Vagina (tissue), 2 donors: ENCODE measurements around the gene F2R.
"Not testable (repeated sequence)": the region's sequence is repeated elsewhere in the genome, so short reads cannot be mapped to it uniquely, and the experiment has no call there.

Experiments used
- CTCF ChIP-seq, 3 experiments: fragments of 450-650 bp in 2 of 3; fragments of 200-600 bp in 1 of 3; sonication (generic) in 1 of 3; IDR thresholded peaks; one replicate each; pipeline ENCODE4 v1.5.1; 2017 to 2019; ENCODE audit warnings: antibody characterized with exemption in 3 of 3, mild to moderate bottlenecking in 2 of 3, moderate library complexity in 2 of 3
- POLR2A ChIP-seq, 2 donors: fragments of 450-650 bp; IDR thresholded peaks; one replicate each; pipeline ENCODE4 v1.6.1; 2017; ENCODE audit warnings: antibody characterized with exemption in 2 of 2, mild to moderate bottlenecking in 2 of 2, moderate library complexity in 2 of 2
- POLR2AphosphoS5 ChIP-seq, 2 donors: sonication (generic); formaldehyde crosslinking; IDR thresholded peaks; one replicate each; pipeline ENCODE4 v1.9.0; 2017; ENCODE audit warnings: antibody characterized with exemption in 2 of 2, mild to moderate bottlenecking in 2 of 2, low read depth in 1 of 2; ENCODE audit not compliant: insufficient read depth in 1 of 2

- not testable (repeated sequence) for TF ChIP-seq POLR2A (IDR thresholded peaks at IDR 0.05); CTCF (IDR thresholded peaks at IDR 0.05); POLR2AphosphoS5 (IDR thresholded peaks at IDR 0.05; ENCODE audit: insufficient read depth in 1 of 2, low read depth in 1 of 2)
Observed at GRCh38 chr5:76741506-76741905, 25.6 kb downstream of the F2R start.
